WTC11 (cell line): ENCODE data around the gene RANBP3. TPM values are rescaled to one million over a fixed set of nuclear protein-coding genes. Genes with fewer than 3 reads are reported as not detected.

ENCODE experiments used
- ATAC-seq: fragments of 200-7000 bp; cut with Tn5 transposase; 2 replicates; pipeline ENCODE4 v1.10.0; 2021; ENCODE audit warnings: mild to moderate bottlenecking, moderate library complexity
- CTCF ChIA-PET: fragments of 300-600 bp; sonication (Branson Sonifier 250); formaldehyde crosslinking; loops from one replicate; lab custom pipeline; 2021; ENCODE audit warnings: antibody characterized with exemption; lab: Charles Lee
- POLR2A ChIA-PET: fragments of 350-600 bp; sonication (Branson Sonifier 250); formaldehyde crosslinking; loops from one replicate; lab custom pipeline; 2021; ENCODE audit warnings: antibody characterized with exemption; lab: Charles Lee
- DNase-seq: peaks from one replicate; pipeline ENCODE4 v3.0.0; 2021; ENCODE audit warnings: low spot score
- H3K27ac Mint-ChIP-seq: 2 replicates; pipeline ENCODE4 v1.8.0; 2021; ENCODE audit warnings: mixed read lengths
- H3K27me3 Mint-ChIP-seq: 2 replicates; pipeline ENCODE4 v1.8.0; 2021; ENCODE audit warnings: low read depth, mild to moderate bottlenecking, moderate library complexity, mixed read lengths
- H3K36me3 Mint-ChIP-seq: 2 replicates; pipeline ENCODE4 v1.8.0; 2021; ENCODE audit warnings: mixed read lengths
- H3K4me1 Mint-ChIP-seq: 2 replicates; pipeline ENCODE4 v1.8.0; 2022; ENCODE audit warnings: mixed read lengths
- H3K4me3 Mint-ChIP-seq: 2 replicates; pipeline ENCODE4 v1.8.0; 2021; ENCODE audit warnings: mild to moderate bottlenecking, moderate library complexity, mixed read lengths
- H3K9me3 Mint-ChIP-seq: 2 replicates; pipeline ENCODE4 v1.8.0; 2021; ENCODE audit warnings: mixed read lengths
- ATF1 ChIP-seq: sonication (generic); formaldehyde crosslinking; IDR thresholded peaks from 2 replicates; pipeline ENCODE4 v1.8.1; 2023; ENCODE audit warnings: mild to moderate bottlenecking, moderate library complexity, missing genetic modification reagents
- CBFB ChIP-seq: sonication (generic); formaldehyde crosslinking; IDR thresholded peaks from 2 replicates; pipeline ENCODE4 v1.8.1; 2022; ENCODE audit warnings: mild to moderate bottlenecking, low read depth, missing genetic modification reagents
- ETV6 ChIP-seq: sonication (generic); formaldehyde crosslinking; IDR thresholded peaks from 2 replicates; pipeline ENCODE4 v1.8.1; 2022; ENCODE audit warnings: mild to moderate bottlenecking, missing genetic modification reagents
- GABPB1 ChIP-seq: sonication (generic); formaldehyde crosslinking; IDR thresholded peaks from 2 replicates; pipeline ENCODE4 v1.8.1; 2023; ENCODE audit warnings: mild to moderate bottlenecking, missing genetic modification reagents
- GTF2I ChIP-seq: fragments of 250-450 bp; sonication (Bioruptor Pico); conservative IDR thresholded peaks from 2 replicates; pipeline ENCODE4 v1.4.0; 2021; ENCODE audit warnings: mild to moderate bottlenecking
- JAZF1 ChIP-seq: fragments of 250-450 bp; sonication (Bioruptor Pico); IDR thresholded peaks from 2 replicates; pipeline ENCODE4 v1.9.0; 2021; ENCODE audit warnings: moderate library complexity, mild to moderate bottlenecking, inconsistent platforms
- KAT7 ChIP-seq: sonication (generic); formaldehyde crosslinking; IDR thresholded peaks from 2 replicates; pipeline ENCODE4 v1.8.1; 2023; ENCODE audit warnings: missing genetic modification reagents, mild to moderate bottlenecking, borderline replicate concordance
- MAX ChIP-seq: sonication (generic); formaldehyde crosslinking; IDR thresholded peaks from 2 replicates; pipeline ENCODE4 v1.8.0; 2022; ENCODE audit warnings: mild to moderate bottlenecking, missing genetic modification reagents
- MYBL2 ChIP-seq: sonication (generic); formaldehyde crosslinking; IDR thresholded peaks from 2 replicates; pipeline ENCODE4 v1.8.1; 2023; ENCODE audit warnings: mild to moderate bottlenecking, moderate library complexity, missing genetic modification reagents
- NR3C1 ChIP-seq: sonication (generic); formaldehyde crosslinking; conservative IDR thresholded peaks from 2 replicates; pipeline ENCODE4 v1.8.1; 2023; ENCODE audit warnings: low read depth, mild to moderate bottlenecking, missing genetic modification reagents
- RELA ChIP-seq: sonication (generic); formaldehyde crosslinking; IDR thresholded peaks from 2 replicates; pipeline ENCODE4 v1.8.1; 2022; ENCODE audit warnings: missing genetic modification reagents, mild to moderate bottlenecking, borderline replicate concordance
- TP53 ChIP-seq: sonication (generic); formaldehyde crosslinking; IDR thresholded peaks from 2 replicates; pipeline ENCODE4 v1.8.1; 2023; ENCODE audit warnings: mild to moderate bottlenecking, missing genetic modification reagents
- ZNF121 ChIP-seq: sonication (generic); formaldehyde crosslinking; IDR thresholded peaks from 2 replicates; pipeline ENCODE4 v1.8.0; 2023; ENCODE audit warnings: missing genetic modification reagents
- ZNF423 ChIP-seq: fragments of 250-450 bp; sonication (Bioruptor Pico); IDR thresholded peaks from 2 replicates; pipeline ENCODE4 v2.1.2; 2022; ENCODE audit warnings: mild to moderate bottlenecking, moderate library complexity
- ZNF671 ChIP-seq: fragments of 250-450 bp; sonication (Bioruptor Pico); IDR thresholded peaks from 2 replicates; pipeline ENCODE4 v1.8.0; 2021; ENCODE audit warnings: mild to moderate bottlenecking
- total RNA-seq: library from RNA; stranded (reverse); gene quantifications from 3 replicates; pipeline ENCODE4 v1.2.3, GENCODE V29; 2021
- TF ChIP-seq, protein P1 (sequence below): sonication (generic); formaldehyde crosslinking; IDR thresholded peaks from 2 replicates; pipeline ENCODE4 v1.8.1; 2023; ENCODE audit warnings: mild to moderate bottlenecking, missing genetic modification reagents, borderline replicate concordance
- TF ChIP-seq, protein P2 (sequence below): sonication (generic); formaldehyde crosslinking; IDR thresholded peaks from 2 replicates; pipeline ENCODE4 v1.8.0; 2023; ENCODE audit warnings: missing genetic modification reagents, mild to moderate bottlenecking, borderline replicate concordance
- TF ChIP-seq, protein P3 (sequence below): sonication (generic); formaldehyde crosslinking; IDR thresholded peaks from 2 replicates; pipeline ENCODE4 v1.8.1; 2023; ENCODE audit warnings: mild to moderate bottlenecking, missing genetic modification reagents, moderate library complexity
- TF ChIP-seq, protein P4 (sequence below): sonication (generic); formaldehyde crosslinking; IDR thresholded peaks from 2 replicates; pipeline ENCODE4 v1.8.0; 2022; ENCODE audit warnings: missing genetic modification reagents
- TF ChIP-seq, protein P5 (sequence below): sonication (generic); formaldehyde crosslinking; IDR thresholded peaks from 2 replicates; pipeline ENCODE4 v1.8.1; 2022; ENCODE audit warnings: missing genetic modification reagents, borderline replicate concordance

The RANBP3 gene
- total RNA-seq, 1 experiment from 2014 or later = 76.3 TPM

- TF ChIP-seq, protein P1, sequence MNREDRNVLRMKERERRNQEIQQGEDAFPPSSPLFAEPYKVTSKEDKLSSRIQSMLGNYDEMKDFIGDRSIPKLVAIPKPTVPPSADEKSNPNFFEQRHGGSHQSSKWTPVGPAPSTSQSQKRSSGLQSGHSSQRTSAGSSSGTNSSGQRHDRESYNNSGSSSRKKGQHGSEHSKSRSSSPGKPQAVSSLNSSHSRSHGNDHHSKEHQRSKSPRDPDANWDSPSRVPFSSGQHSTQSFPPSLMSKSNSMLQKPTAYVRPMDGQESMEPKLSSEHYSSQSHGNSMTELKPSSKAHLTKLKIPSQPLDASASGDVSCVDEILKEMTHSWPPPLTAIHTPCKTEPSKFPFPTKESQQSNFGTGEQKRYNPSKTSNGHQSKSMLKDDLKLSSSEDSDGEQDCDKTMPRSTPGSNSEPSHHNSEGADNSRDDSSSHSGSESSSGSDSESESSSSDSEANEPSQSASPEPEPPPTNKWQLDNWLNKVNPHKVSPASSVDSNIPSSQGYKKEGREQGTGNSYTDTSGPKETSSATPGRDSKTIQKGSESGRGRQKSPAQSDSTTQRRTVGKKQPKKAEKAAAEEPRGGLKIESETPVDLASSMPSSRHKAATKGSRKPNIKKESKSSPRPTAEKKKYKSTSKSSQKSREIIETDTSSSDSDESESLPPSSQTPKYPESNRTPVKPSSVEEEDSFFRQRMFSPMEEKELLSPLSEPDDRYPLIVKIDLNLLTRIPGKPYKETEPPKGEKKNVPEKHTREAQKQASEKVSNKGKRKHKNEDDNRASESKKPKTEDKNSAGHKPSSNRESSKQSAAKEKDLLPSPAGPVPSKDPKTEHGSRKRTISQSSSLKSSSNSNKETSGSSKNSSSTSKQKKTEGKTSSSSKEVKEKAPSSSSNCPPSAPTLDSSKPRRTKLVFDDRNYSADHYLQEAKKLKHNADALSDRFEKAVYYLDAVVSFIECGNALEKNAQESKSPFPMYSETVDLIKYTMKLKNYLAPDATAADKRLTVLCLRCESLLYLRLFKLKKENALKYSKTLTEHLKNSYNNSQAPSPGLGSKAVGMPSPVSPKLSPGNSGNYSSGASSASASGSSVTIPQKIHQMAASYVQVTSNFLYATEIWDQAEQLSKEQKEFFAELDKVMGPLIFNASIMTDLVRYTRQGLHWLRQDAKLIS (CRISPR knock-in tag) = no peak
- TF ChIP-seq, protein P2, sequence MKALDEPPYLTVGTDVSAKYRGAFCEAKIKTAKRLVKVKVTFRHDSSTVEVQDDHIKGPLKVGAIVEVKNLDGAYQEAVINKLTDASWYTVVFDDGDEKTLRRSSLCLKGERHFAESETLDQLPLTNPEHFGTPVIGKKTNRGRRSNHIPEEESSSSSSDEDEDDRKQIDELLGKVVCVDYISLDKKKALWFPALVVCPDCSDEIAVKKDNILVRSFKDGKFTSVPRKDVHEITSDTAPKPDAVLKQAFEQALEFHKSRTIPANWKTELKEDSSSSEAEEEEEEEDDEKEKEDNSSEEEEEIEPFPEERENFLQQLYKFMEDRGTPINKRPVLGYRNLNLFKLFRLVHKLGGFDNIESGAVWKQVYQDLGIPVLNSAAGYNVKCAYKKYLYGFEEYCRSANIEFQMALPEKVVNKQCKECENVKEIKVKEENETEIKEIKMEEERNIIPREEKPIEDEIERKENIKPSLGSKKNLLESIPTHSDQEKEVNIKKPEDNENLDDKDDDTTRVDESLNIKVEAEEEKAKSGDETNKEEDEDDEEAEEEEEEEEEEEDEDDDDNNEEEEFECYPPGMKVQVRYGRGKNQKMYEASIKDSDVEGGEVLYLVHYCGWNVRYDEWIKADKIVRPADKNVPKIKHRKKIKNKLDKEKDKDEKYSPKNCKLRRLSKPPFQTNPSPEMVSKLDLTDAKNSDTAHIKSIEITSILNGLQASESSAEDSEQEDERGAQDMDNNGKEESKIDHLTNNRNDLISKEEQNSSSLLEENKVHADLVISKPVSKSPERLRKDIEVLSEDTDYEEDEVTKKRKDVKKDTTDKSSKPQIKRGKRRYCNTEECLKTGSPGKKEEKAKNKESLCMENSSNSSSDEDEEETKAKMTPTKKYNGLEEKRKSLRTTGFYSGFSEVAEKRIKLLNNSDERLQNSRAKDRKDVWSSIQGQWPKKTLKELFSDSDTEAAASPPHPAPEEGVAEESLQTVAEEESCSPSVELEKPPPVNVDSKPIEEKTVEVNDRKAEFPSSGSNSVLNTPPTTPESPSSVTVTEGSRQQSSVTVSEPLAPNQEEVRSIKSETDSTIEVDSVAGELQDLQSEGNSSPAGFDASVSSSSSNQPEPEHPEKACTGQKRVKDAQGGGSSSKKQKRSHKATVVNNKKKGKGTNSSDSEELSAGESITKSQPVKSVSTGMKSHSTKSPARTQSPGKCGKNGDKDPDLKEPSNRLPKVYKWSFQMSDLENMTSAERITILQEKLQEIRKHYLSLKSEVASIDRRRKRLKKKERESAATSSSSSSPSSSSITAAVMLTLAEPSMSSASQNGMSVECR = no peak
- no peak for TF ChIP-seq ZNF121
- no peak for TF ChIP-seq CBFB (CRISPR knock-in tag)
- TF ChIP-seq TP53 = no peak
Observed at GRCh38 chr19:5917431-5918107, 60.4 kb downstream of the RANBP3 start (continued).

DNA sequence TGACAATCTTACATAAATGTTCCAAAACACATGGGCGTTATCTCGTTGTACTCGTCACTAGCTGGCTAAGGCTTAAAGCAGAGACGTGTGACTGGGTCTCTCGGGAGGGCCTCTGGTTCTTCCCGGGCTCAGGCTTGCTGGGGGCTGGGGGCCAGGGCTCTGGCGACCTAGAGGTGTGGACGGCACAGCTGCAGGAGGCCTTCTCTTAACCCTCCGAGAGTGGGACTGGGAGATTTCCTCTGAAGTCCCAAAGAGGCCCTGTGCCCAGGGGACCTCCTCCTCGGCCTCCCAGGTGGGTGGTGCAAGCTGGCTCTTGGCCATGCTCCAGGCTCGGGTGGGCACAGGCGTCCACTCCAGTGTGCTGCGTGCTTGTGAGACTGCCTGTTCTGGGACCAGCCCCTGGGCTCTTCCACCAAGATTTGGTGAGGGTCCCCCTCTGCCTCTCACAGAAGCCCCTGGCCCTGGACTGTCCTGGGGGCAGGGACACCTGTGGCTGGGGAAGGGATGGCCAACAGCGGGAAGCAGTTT lies 61.7 kb downstream of the RANBP3 start:
- CTCF ChIA-PET = no interaction called here
- H3K27me3 Mint-ChIP-seq = no peaks in the 10 kb centered on the region
- DNase-seq (no peak), ATAC-seq (no peak)
- H3K4me1 Mint-ChIP-seq = no peaks in the 10 kb centered on the region
- no peak overlapping the region for H3K4me3 Mint-ChIP-seq
- TF ChIP-seq KAT7 (CRISPR knock-in tag) (no peak), ETV6 (CRISPR knock-in tag) (no peak), MYBL2 (CRISPR knock-in tag) (no peak), ZNF423 (CRISPR knock-in tag) (no peak), GABPB1 (CRISPR knock-in tag) (no peak), ZNF671 (CRISPR knock-in tag) (no peak), GTF2I (CRISPR knock-in tag) (no peak), MAX (CRISPR knock-in tag) (no peak), NR3C1 (CRISPR knock-in tag) (no peak), JAZF1 (CRISPR knock-in tag) (no peak), ATF1 (CRISPR knock-in tag) (no peak), RELA (CRISPR knock-in tag) (no peak)
- POLR2A ChIA-PET = no interaction called here
- peaks cover 15% of the 10 kb centered on the region for H3K36me3 Mint-ChIP-seq
- no peaks in the 10 kb centered on the region for H3K9me3 Mint-ChIP-seq
- no peak overlapping the region for H3K27ac Mint-ChIP-seq

GRCh38 chr19:5915782-5916165 lies 62.2 kb downstream of the RANBP3 start:
- Mint-ChIP-seq H3K27me3 (no peaks in the 10 kb centered on the region), H3K36me3 (peaks cover 13% of the 10 kb centered on the region), H3K9me3 (no peaks in the 10 kb centered on the region), H3K4me1 (no peaks in the 10 kb centered on the region), H3K27ac (no peak overlapping the region), H3K4me3 (no peak overlapping the region)
- ATAC-seq (no peak), DNase-seq (no peak)
- ChIA-PET POLR2A (no interaction called here), CTCF (no interaction called here)
- TF ChIP-seq, protein P3, sequence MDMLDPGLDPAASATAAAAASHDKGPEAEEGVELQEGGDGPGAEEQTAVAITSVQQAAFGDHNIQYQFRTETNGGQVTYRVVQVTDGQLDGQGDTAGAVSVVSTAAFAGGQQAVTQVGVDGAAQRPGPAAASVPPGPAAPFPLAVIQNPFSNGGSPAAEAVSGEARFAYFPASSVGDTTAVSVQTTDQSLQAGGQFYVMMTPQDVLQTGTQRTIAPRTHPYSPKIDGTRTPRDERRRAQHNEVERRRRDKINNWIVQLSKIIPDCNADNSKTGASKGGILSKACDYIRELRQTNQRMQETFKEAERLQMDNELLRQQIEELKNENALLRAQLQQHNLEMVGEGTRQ (CRISPR knock-in tag) = no peak
- TF ChIP-seq, protein P4, sequence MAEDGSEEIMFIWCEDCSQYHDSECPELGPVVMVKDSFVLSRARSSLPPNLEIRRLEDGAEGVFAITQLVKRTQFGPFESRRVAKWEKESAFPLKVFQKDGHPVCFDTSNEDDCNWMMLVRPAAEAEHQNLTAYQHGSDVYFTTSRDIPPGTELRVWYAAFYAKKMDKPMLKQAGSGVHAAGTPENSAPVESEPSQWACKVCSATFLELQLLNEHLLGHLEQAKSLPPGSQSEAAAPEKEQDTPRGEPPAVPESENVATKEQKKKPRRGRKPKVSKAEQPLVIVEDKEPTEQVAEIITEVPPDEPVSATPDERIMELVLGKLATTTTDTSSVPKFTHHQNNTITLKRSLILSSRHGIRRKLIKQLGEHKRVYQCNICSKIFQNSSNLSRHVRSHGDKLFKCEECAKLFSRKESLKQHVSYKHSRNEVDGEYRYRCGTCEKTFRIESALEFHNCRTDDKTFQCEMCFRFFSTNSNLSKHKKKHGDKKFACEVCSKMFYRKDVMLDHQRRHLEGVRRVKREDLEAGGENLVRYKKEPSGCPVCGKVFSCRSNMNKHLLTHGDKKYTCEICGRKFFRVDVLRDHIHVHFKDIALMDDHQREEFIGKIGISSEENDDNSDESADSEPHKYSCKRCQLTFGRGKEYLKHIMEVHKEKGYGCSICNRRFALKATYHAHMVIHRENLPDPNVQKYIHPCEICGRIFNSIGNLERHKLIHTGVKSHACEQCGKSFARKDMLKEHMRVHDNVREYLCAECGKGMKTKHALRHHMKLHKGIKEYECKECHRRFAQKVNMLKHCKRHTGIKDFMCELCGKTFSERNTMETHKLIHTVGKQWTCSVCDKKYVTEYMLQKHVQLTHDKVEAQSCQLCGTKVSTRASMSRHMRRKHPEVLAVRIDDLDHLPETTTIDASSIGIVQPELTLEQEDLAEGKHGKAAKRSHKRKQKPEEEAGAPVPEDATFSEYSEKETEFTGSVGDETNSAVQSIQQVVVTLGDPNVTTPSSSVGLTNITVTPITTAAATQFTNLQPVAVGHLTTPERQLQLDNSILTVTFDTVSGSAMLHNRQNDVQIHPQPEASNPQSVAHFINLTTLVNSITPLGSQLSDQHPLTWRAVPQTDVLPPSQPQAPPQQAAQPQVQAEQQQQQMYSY = no peak
- TF ChIP-seq, protein P5, sequence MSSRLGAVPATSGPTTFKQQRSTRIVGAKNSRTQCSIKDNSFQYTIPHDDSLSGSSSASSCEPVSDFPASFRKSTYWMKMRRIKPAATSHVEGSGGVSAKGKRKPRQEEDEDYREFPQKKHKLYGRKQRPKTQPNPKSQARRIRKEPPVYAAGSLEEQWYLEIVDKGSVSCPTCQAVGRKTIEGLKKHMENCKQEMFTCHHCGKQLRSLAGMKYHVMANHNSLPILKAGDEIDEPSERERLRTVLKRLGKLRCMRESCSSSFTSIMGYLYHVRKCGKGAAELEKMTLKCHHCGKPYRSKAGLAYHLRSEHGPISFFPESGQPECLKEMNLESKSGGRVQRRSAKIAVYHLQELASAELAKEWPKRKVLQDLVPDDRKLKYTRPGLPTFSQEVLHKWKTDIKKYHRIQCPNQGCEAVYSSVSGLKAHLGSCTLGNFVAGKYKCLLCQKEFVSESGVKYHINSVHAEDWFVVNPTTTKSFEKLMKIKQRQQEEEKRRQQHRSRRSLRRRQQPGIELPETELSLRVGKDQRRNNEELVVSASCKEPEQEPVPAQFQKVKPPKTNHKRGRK = no peak
